Measurements from ENCODE around the gene TTC27.

DNA sequence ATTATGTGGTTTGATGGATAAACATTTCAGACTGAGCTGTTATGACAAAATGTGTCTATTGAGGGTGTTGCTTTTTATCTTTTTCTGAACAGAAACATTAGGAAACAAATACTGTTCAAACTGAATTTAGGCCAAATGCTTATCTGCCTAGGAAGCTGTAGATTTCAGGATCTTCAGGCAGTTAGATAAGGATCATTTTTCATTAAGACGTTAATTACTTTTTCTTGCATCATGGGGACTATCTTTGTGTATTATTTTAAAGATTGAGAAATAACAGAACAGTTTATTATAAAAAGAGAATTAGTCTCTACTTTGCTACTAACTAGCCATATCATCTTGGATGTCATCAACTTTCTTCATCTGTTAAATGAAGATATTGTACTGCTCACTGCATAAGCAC lies 107.5 kb downstream of the TTC27 start:
- TF ChIP-seq NRF1 (conservative IDR thresholded peaks at IDR 0.05; ENCODE audit: low read depth, low read length) (no peak), MTA2 (IDR thresholded peaks at IDR 0.05; ENCODE audit: low read depth) (no peak), ZNF274 (IDR thresholded peaks at IDR 0.05; ENCODE audit: insufficient read depth, insufficient read length) (no peak), SPI1 (IDR thresholded peaks at IDR 0.05; ENCODE audit: borderline replicate concordance, insufficient read depth, low read depth, low read length) (no peak), SP1 (IDR thresholded peaks at IDR 0.05; ENCODE audit: low read depth, low read length) (no peak), NFYA (IDR thresholded peaks at IDR 0.05; ENCODE audit: borderline replicate concordance, low read depth, low read length) (no peak), SREBF1 (IDR thresholded peaks at IDR 0.05; ENCODE audit: low read length) (no peak), EP300 (IDR thresholded peaks at IDR 0.05; ENCODE audit: borderline replicate concordance in 1 of 2, control insufficient read depth in 1 of 2, low read depth in 2 of 2, low read length in 2 of 2) (no peak), ZNF622 (IDR thresholded peaks at IDR 0.05) (no peak), TAF1 (IDR thresholded peaks at IDR 0.05; ENCODE audit: borderline replicate concordance, low read depth, low read length) (no peak), BRCA1 (IDR thresholded peaks at IDR 0.05; ENCODE audit: low read depth, low read length) (no peak), JUND (IDR thresholded peaks at IDR 0.05; ENCODE audit: low read depth, low read length) (no peak)
- TF ChIP-seq, protein P1, sequence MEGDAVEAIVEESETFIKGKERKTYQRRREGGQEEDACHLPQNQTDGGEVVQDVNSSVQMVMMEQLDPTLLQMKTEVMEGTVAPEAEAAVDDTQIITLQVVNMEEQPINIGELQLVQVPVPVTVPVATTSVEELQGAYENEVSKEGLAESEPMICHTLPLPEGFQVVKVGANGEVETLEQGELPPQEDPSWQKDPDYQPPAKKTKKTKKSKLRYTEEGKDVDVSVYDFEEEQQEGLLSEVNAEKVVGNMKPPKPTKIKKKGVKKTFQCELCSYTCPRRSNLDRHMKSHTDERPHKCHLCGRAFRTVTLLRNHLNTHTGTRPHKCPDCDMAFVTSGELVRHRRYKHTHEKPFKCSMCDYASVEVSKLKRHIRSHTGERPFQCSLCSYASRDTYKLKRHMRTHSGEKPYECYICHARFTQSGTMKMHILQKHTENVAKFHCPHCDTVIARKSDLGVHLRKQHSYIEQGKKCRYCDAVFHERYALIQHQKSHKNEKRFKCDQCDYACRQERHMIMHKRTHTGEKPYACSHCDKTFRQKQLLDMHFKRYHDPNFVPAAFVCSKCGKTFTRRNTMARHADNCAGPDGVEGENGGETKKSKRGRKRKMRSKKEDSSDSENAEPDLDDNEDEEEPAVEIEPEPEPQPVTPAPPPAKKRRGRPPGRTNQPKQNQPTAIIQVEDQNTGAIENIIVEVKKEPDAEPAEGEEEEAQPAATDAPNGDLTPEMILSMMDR (IDR thresholded peaks at IDR 0.05 in 2 of 3, conservative IDR thresholded peaks at IDR 0.05 in 1 of 3; ENCODE audit: control insufficient read depth in 2 of 3, extremely low read depth in 1 of 3, insufficient read depth in 1 of 3, low read depth in 3 of 3, low read length in 3 of 3), result no peak
- TF ChIP-seq, protein P2, sequence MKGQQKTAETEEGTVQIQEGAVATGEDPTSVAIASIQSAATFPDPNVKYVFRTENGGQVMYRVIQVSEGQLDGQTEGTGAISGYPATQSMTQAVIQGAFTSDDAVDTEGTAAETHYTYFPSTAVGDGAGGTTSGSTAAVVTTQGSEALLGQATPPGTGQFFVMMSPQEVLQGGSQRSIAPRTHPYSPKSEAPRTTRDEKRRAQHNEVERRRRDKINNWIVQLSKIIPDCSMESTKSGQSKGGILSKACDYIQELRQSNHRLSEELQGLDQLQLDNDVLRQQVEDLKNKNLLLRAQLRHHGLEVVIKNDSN (IDR thresholded peaks at IDR 0.05; ENCODE audit: borderline replicate concordance, extremely low read length, insufficient read depth, low read depth, low read length), result no peak
